ENCODE measurements around the gene CACNG6.
A peak's percentile ranks its signal among the peaks of the same experiment; 100 is the strongest.
"Not testable (repeated sequence)": the region's sequence is repeated elsewhere in the genome, so short reads cannot be mapped to it uniquely, and the experiment has no call there.

The CACNG6 gene, protein sequence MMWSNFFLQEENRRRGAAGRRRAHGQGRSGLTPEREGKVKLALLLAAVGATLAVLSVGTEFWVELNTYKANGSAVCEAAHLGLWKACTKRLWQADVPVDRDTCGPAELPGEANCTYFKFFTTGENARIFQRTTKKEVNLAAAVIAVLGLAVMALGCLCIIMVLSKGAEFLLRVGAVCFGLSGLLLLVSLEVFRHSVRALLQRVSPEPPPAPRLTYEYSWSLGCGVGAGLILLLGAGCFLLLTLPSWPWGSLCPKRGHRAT

DNA sequence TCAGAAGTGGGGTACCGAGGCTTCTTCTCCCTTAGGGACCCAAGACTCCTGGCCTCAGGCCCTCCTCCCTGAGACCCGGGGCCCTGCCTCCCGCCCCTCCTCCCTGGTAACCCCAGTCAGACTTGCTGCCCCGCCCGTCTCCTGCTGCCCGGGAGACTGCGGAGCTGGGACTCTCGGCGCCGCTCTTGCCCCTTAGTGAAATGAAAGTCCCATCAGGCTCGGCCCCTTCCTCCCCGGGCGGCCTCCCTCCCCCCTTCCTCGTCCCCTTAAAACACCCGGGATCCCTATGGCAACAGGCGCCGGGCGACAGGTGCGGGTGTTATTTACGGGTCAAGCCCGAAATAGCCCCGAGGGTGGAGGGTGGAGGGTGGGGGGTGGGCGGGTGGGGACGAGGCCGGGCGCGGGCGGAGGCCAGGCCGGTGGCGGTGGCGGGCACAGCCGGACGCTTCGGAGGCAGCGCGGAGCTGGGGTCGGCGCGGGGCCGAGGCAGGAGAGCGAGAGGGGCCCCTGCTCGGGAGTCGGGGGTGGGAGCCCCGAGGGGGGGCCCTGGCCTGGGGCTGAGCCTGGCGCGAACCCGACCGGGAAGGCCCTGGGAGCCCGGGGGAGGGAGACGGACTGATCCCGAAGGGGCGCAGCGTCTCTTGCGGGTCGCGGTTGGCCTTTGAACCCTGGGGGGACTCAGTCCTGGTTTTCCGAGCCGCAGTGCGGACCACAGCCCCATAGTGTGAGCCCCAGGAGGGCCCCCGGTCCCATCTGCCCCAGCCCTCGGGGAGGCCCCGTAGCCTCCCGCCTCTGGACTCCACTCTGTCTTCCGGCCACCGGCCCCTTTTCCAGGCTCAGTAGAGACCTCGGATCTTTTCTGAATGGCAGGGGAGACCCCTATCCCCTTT lies at the start of gene CACNG6:
Gene CACNG6 (plus strand): TSS at position 414 of the 890 bp plus-strand sequence. CDS start 1,241 bp downstream, outside the sequence.
- no peak for DNase-seq (ENCODE audit: low spot score)

DNA sequence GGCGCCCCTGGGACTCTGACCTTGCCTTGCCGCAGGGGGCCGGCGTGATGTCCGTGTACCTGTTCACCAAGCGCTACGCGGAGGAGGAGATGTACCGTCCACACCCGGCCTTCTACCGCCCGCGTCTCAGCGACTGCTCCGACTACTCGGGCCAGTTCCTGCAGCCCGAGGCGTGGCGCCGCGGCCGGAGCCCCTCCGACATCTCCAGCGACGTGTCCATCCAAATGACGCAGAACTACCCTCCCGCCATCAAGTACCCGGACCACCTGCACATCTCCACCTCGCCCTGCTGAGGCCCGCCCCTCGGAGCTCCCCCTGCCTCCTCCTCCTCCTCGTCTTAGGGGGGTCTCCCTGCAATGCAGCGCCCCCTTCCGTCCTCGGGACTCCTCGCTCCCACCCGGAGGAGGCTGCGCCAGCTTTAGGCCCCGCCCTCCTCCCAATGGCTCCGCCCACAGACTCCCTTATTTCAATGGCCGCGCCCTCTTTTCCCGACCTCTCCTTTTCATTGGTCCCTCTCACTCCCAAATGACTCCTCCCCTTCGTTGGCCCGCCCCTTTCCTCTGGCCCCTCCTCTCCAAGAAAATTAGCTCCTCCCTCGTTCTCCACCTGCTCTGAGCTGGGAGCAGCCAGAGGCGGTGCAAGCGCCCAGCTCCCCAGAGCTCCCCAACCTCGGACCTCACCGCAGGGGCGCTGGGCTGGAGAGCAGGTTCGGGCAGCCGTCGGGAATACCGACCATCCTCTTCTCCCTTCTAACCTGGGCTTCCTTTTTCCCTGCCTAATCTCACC lies 49.2 kb upstream of the CACNG6 start:
- DNase-seq (ENCODE audit: low spot score), result no peak

DNA sequence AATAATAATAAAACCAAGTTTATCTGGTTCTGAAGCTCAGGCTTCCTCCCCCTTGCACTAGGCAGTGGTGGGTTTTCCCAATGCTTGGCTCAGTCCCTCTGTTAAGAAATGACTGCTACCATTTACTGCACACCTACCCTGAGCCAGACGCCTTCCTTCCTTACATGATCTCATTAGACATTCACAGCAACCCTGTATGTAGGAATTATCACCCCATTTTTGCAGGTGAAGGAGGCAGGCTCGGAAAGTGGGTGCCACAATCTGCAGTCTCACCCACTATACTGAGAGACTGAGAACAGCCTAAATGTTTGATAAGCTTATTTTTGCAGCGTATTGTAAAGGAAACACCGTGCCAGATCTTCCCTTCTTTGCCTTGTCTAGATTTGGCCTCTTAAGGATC lies 47.0 kb upstream of the CACNG6 start:
- no peak for DNase-seq (ENCODE audit: low spot score)

DNA sequence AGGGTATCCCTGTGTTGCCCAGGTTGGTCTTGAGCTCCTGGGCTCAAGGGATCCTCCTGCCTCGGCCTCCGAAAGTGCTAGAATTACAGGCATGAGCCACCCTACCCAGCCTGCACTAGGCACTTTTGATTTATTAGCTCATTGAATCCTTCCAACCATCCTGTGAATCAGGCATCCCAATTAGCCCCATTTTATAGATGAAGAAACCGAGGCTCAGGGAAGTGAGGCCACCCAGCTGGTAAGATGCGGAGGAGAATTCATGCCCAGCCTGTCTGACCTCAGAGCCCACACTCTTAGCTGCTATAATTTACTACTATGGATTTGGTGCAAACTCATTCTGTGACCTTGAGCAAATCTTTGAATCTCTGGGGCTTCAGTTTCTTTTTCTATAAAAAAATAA lies 46.5 kb upstream of the CACNG6 start:
- no peak for DNase-seq (ENCODE audit: low spot score)

DNA sequence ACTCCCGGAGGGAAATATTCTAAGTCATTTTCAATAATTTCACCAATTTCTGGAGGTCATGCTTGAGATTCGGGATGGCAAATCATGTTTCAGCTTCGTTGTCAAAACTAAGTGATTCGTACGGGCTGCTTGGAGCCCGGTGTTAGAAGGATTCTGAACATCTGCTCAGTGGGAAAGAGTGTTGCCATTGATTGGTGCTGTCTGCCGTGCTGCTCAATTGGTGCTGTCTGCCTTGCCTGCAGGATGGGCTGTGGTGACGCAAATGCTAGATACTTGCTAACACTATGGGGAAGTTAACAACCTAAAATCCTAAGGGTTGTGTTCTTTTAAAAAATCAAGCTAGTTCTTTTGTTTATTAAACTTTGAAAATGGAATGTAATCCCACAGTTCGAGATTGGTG lies 46.0 kb upstream of the CACNG6 start:
- DNase-seq (ENCODE audit: low spot score), result peak; percentile 73

DNA sequence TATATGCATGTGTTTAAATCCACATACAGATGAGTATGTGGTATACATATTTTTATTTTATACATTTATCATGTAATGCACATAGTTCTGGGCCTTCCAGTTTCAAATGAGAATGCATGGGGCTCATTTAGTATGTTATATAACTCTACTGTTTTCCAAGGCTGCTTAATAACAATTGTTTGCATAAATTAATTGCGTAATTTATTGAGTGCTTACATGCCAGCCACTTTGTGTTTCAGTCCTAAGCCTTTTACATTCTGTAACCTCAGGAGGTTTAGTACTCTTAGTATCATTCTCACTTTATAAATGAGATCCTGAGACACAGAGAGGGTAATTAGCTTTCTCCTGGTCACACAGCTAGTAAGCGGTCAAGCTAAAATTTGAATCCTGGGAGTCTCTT lies 45.4 kb upstream of the CACNG6 start:
- DNase-seq (ENCODE audit: low spot score), result no peak

DNA sequence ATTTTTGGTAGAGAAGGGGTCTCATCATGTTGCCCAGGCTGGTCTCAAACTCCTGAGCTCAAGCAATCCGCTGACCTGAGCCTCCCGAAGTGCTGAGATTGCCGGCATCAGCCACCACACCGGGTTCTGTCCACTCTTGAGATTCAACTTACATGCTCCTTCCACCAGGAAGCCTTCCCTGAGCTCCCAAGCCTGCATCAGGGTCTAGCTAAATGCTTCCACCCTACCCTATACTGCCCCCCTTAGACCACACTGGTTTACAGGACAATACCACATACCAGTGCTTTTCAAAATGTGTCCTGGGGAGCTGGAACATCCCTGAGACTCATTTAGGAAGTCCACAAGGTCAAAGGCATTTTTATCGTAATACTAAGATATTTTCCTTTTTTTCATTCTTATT lies 43.8 kb upstream of the CACNG6 start:
- DNase-seq (ENCODE audit: low spot score), result peak; percentile 51

DNA sequence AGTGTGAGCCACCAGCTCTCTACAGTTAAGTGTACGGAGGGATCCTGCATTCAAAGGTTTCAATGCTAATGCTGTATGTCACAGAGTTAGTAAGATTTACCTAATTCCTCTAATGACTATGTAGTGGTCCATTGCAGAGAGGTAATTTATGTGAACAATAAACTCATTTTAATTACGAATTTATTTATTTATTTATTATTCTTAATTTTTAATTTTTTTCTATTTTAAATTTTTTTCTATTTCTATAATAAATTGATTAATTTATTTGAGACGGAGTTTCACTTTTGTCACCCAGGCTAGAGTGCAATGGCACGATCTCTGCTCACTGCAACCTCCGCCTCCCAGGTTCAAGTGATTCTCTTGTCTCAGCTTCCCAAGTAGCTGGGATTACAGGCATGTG lies 42.8 kb upstream of the CACNG6 start:
- DNase-seq (ENCODE audit: low spot score), result not testable (repeated sequence)

DNA sequence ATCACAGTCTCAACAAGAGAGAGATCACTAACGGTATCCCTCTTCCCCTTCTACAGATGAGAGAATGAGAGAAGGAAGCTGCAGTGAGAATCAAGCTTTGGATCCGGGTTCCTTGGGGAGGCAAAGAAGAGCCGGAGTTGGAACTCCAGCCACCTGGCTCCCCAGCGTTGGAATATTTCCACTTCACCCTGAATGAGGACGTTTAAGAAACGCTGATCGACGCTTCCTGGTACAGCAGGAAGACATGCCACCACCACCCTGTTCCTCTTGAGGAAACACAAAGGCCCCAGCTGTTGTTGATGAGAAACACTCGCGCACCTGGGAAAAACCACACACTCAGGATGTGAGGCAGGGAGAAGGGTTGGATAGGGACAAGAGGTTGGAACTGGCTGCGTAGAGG lies 40.0 kb upstream of the CACNG6 start:
- no peak for DNase-seq (ENCODE audit: low spot score)

DNA sequence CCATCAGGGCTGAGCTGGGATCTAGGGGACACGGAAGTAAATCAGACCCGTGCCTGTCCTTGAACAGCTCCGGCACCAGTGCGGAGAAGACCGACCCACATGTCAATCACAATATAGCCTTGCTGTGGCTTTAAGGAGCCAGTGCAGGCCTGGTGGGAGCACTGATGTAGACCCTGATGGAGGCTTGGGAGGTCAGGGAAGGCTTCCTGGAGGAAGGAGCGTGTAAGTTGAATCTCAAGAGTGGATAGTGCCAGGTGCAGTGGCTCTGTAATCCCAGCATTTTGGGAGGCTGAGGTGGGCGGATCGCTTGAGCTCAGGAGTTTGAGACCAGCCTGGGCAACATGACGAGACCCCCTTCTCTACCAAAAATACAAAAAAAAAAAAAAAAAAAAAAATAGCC lies 39.5 kb upstream of the CACNG6 start:
- no peak for DNase-seq (ENCODE audit: low spot score)

DNA sequence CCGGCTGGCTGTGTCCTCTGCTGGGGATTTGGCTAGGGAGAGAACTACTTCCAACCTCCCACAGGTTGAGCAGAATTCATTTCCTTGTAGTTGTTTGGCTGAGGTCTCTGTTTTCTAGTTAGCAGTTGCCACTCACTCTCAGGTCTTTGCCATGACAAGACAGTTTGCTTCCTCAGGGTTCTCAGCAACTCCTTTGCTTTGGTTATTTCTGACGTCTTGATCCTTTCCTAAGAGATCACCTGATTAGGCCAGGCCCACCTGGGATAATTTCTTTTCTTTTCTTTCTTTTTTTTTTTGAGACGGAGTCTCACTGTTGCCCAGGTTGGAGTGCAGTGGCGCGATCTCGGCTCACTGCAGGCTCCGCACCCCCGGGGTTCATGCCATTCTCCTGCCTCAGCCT lies 38.1 kb upstream of the CACNG6 start:
- no peak for DNase-seq (ENCODE audit: low spot score)

DNA sequence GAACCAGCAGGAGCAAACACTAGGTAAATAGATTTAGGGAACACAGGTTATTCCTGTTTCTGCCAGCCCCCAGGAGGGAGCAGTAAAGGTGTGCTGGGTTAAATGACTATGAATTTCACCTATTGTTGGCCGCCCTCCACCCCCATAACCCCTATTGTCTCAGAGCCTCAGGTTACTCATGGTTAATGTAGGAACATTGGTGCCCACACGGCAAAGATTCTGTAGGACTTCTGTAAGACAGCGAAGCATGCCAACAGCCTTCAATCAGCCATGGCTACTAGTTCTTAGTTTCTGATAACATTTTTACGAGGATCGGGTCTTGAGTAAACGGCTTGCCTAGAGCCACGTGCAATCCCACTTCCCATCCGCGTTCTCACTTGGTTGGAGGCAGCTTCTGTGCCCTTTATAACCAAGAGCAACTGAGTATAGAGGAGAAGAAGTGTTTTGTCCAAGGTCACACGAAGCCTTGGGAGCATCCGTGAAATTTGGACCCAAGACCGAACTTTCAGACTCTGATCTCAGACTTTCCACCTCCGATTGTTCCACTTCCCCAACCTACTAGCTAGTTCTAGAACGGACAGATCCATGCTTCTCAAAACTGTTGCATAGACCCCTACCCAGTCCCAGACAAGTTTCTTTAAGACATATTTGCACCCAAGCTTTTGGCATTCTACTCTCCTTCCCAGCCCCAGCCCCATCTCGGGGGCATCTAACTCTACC lies 33.8 kb upstream of the CACNG6 start:
- no peak for DNase-seq (ENCODE audit: low spot score)

DNA sequence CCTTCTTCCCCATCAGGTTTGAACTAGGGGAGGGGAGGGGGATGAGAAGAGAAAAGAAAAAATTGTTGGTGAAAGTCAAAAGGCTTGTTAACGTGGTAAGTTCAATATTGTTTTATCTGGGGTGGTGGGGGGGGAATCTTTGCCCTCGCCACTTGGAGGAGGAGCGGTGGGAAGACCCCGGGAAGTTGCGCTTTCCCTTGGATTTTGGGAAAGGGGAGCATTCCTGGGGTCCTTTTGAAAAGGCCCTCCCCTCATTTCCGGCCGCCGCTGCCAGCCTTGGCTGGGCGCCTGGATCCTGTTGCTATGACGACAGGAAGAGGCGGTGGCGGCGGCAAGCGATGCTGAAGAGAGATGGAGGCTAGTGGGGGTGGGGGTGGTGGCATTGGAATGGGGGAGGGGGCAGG lies 33.3 kb upstream of the CACNG6 start:
- no peak for DNase-seq (ENCODE audit: low spot score)

DNA sequence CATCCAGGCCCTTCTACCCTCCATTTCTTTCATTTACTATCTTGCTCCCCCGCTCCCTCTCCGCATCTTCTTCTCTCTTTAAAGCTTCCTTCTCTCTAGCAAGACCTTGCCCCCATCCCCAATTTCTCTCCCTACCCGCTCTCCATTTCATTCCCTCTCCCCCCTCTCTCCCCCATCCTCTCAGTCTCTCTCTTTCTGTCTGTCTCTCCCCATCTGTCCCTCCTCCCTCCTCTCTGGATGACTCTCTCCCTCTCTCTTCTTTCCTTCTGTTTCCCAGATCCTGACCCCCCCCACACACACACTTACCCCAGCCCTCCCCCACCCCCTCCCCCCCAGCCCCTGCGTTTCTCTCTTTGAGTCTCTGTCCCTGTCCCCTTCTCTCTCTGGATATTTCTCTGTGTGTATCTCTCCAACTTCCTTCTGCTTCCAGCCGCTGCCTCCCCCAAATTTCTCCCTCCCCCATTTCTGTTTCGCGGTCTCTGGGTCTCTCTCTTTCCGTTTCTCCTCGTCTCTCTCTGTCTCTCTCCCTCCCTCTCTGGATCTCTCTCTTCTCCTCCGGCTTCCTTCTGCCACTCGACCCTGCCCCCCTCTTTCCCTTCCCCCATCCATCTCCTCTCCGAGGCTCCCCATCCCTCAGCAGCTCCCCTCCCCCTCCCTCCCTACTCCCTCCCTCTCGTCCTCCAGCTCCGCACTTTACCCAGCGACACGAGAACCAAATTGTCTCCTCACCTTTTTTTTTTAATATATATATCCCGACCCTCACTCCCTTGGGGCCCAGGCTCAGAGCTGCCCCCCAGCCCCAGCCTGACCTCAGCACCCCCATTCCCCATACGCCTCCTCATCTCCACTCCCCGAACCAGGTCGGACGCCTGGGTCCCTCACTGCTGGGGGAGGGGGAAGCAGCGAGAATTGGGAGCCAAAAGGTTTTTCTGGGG lies 32.3 kb upstream of the CACNG6 start:
- DNase-seq (ENCODE audit: low spot score), result no peak

DNA sequence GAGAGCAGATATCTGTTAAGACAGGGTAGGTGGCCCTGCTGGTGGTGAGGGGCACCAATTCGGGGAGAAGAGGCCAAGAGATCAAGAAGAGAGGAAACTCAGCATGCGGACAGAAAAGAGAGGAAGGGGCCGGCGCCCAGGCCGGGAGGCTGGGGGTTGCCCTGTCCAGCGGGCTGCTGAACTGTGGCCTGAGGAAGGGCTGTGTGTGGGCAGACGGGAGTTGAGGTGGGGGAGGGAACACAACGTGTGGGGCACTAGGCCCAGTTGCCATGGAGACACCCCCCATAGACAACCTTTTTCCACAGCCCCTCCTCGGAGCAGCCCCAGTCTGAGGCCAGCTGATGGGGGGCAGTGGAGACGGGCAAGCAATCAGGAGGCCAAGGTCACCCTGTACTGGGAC lies 31.2 kb upstream of the CACNG6 start:
- no peak for DNase-seq (ENCODE audit: low spot score)

DNA sequence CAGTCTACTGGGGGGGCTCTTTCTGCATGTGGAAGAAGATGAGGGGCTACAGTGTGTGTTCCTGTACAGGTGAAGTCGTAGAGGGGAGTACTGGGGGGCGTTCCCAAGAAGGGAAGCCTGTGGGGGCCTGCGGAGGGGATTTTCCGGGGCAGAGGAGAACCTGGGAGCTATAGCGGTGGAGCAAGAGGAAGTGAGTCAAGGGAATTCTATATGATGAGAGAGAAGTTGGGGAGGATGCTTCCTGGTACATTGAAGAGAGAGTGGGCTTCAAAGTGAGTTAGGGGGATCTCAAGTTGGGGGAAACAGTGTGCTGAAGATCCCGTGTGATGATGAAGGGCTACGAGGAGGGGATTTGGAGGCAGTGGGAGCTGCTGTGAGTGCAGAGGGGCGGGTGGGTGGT lies 30.6 kb upstream of the CACNG6 start:
- DNase-seq (ENCODE audit: low spot score), result no peak

DNA sequence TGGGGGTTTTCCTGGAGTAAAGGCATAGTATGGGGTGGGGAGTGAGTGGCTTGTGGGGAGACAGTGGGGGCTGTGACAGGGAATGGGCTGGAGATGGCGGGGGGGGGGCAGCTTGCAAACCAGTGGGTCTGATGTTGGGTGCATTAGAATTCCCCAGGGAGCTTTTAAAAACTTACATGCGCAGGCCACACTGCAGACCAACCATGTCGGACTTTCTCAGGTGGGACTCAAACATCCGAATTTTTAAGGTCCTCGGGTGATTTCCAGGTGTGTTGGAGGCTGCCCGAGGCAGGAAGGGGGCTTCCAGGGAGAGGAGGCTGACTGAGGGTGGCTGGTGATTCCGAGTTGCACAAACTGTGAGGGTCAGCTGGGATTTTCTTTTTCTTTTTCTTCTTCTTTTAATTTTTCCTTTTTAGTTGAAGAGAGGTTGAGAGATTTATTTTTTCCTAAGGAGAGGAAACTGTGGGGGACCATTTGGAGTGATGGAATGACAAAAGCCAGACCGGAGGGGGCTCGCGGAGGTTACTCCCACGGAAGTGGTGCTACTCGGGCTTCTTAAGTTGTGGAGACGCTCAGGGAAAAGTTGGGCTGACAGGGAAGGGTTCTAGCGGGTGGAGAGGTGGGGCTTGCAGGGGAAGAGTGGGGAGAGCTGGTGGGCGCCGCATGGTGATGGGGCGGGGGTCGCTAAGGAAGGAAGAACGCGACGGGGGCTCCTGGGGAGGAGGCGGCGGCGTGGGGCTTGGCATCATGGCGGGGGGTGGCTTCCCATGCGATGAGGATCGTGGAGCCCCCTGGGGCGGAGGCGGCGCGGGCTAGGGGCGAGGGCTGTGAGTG lies 29.7 kb upstream of the CACNG6 start:
- no peak for DNase-seq (ENCODE audit: low spot score)

DNA sequence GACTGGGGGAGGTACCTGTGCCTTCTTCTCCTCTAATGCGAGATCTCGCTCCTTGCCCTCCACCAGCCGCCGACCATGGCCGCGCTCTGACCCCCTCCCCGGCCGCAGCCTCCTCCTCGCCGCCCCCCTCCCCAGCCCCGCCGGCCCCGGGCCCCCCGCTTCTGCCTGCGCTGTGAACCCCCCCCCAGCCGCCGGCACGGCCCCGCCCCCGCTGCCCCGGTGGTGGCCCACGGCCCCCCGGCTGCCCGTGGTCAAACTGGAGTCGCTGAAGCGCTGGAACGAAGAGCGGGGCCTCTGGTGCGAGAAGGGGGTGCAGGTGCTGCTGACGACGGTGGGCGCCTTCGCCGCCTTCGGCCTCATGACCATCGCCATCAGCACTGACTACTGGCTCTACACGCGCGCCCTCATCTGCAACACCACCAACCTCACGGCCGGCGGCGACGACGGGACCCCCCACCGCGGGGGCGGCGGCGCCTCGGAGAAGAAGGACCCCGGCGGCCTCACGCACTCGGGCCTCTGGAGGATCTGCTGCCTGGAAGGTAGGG lies 28.5 kb upstream of the CACNG6 start, which contains the start of gene CACNG8:
Gene CACNG8 (plus strand): TSS at position 51 of the 545 bp plus-strand sequence.
- DNase-seq (ENCODE audit: low spot score), result no peak

DNA sequence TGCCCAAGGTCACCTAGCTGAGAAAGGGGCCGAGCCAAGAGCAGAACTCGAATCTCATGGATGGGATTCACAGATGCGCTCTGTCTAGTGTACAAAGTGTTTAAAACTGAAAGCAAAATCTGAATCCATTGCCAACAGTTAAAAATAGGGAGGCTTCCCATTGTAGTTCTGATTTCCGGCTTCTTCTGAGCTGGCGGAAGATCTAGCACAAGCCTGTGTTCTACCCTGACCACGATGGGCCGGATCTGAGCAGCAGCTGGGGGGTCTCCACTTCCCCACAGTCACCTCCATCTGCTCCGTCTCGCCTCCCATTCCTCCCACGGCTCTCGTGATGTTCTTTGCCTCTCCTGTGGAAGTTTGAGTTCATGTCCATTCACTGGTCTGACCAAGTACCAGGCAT lies 26.3 kb upstream of the CACNG6 start:
- no peak for DNase-seq (ENCODE audit: low spot score)

DNA sequence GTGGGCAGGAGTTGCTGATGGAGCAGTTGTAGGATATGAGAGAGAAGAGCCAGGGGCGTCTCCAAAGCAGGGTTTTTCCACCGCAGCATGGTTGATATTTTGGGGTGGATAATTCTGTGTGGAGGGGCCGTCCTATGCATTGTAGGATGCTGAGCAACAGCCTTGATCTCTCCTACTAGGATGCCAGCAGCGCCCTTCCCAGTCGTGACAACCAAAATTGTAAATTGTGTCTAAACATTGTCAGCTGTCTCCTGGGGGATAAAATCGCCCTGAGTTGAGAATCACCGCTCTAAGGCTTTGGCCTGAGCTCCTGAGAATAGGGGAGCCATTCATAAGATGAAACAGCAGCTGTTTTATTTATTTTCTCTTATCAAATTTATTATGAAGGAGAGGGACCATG lies 24.5 kb upstream of the CACNG6 start:
- no peak for DNase-seq (ENCODE audit: low spot score)

Measured in RKO (cell line).